Neural crest cell (in vitro differentiated cells): ENCODE measurements around the gene C10orf95. TPM values are rescaled to one million over a fixed set of nuclear protein-coding genes. Genes with fewer than 3 reads are reported as not detected.

Source experiments
- DNase-seq: peaks from one replicate; pipeline ENCODE4 v3.0.0; 2021; ENCODE audit warnings: low read depth, mixed read lengths, low spot score
- H3K27ac Mint-ChIP-seq: one replicate; pipeline ENCODE4 v1.8.0; 2021; ENCODE audit warnings: mild to moderate bottlenecking, mixed read lengths; ENCODE audit not compliant: unreplicated experiment
- H3K27me3 Mint-ChIP-seq: 2 replicates; pipeline ENCODE4 v1.8.0; 2021; ENCODE audit warnings: low read depth, mild to moderate bottlenecking, mixed read lengths
- H3K36me3 Mint-ChIP-seq: 2 replicates; pipeline ENCODE4 v1.8.0; 2021; ENCODE audit warnings: low read depth, mild to moderate bottlenecking, mixed read lengths
- H3K4me1 Mint-ChIP-seq: 2 replicates; pipeline ENCODE4 v1.8.0; 2021; ENCODE audit warnings: mixed read lengths
- H3K4me3 Mint-ChIP-seq: one replicate; pipeline ENCODE4 v1.8.0; 2021; ENCODE audit warnings: mild to moderate bottlenecking, mixed read lengths
- H3K9me3 Mint-ChIP-seq: 2 replicates; pipeline ENCODE4 v1.8.0; 2021; ENCODE audit warnings: mixed read lengths
- total RNA-seq: library from RNA; stranded (reverse); gene quantifications from 2 replicates; pipeline ENCODE4 v1.2.1, GENCODE V29; 2021
- TF ChIP-seq, protein P1 (sequence below): fragments of 200-600 bp; sonication (generic); conservative IDR thresholded peaks from 2 replicates; pipeline ENCODE4 v1.5.0; 2021; ENCODE audit warnings: antibody characterized with exemption, mild to moderate bottlenecking

C10orf95 gene
- total RNA-seq, 1 donor from 2014 or later: 0.21 TPM

DNA sequence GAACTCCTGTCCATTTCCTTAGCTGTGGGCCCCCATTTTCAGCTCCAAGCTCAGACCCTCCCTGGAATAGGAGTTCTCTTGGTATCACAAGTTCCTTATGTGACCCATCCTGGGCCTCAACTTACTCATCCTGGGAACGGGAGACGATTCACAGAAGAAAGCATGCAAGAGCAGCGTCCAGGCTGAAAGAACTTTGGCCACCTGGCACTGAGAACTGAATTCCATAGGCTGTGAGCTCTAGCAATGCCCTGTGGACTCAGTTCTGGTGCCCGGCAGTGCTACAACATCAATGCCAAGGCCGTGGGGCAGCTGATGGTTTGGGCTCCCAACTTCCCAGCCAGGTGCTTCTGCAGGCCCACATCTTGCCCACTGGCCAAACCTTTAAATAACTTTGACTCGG, 15.0 kb downstream of the C10orf95 start:
- Mint-ChIP-seq H3K4me3 (peak overlapping the region; percentile 74), H3K27me3 (peaks cover 11% of the 10 kb centered on the region), H3K9me3 (no peaks in the 10 kb centered on the region), H3K27ac (no peak overlapping the region), H3K36me3 (no peaks in the 10 kb centered on the region), H3K4me1 (peaks cover 52% of the 10 kb centered on the region)
- TF ChIP-seq, protein P1, sequence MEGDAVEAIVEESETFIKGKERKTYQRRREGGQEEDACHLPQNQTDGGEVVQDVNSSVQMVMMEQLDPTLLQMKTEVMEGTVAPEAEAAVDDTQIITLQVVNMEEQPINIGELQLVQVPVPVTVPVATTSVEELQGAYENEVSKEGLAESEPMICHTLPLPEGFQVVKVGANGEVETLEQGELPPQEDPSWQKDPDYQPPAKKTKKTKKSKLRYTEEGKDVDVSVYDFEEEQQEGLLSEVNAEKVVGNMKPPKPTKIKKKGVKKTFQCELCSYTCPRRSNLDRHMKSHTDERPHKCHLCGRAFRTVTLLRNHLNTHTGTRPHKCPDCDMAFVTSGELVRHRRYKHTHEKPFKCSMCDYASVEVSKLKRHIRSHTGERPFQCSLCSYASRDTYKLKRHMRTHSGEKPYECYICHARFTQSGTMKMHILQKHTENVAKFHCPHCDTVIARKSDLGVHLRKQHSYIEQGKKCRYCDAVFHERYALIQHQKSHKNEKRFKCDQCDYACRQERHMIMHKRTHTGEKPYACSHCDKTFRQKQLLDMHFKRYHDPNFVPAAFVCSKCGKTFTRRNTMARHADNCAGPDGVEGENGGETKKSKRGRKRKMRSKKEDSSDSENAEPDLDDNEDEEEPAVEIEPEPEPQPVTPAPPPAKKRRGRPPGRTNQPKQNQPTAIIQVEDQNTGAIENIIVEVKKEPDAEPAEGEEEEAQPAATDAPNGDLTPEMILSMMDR: no peak
- no peak for DNase-seq

DNA sequence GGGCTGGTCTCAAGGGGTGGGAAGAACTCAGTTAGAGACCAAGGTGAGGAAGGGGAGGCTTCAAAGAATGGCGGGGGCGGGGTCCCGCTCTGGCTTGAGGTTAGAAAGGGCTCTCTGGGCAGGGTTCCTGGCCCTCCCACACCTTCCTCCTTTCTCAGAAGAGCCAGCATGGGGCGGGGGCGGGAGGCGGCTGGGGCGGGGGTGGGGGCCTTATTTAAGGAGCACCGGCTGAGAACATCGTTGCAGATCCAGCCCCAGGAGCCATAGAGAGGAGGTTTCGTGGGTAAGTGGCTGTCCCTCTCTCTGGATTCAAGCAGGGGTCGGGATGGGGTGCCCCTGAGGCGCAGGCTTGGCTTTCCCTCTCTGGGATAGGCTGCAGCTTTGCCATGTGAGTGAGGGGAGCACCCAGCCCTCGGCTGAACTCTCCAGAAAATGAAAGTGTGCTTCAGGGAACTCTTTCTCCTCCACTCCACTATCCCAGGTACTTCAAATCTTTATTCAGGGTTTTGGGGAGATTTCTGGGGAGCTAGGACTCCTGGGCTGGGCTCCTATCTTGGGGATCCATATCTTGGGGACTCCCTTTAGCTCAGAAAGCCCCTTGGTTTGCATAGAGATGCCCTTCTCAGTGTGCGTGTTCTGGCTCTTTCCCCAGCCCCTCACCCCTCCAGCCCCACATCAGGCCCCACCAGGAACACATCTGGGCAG, 15.7 kb downstream of the C10orf95 start:
- peak overlapping the region; percentile 96 for H3K4me3 Mint-ChIP-seq
- no peaks in the 10 kb centered on the region for H3K9me3 Mint-ChIP-seq
- H3K4me1 Mint-ChIP-seq: peaks cover 52% of the 10 kb centered on the region
- no peak overlapping the region for H3K27ac Mint-ChIP-seq
- no peaks in the 10 kb centered on the region for H3K36me3 Mint-ChIP-seq
- peaks cover 11% of the 10 kb centered on the region for H3K27me3 Mint-ChIP-seq
- no peak for DNase-seq
- TF ChIP-seq, protein P1: no peak

DNA sequence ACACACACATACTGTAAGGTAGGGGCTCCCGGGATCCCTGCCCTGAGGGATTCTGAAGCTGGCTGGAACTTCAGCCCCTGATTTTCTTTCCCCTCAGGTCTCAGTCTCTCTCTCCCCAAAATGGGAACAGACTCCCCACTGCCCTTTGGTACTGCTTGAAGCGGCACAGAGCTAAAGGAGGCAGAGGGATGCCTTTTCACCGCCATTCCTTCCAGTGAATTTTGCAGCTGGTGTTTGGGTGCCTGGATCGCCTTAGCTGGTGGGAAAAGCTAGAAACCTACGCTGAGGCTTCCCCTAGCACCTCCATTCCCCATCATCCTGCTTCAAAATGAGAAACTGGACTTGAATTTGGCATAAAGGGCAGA, 16.2 kb downstream of the C10orf95 start:
- no peak overlapping the region for H3K27ac Mint-ChIP-seq
- H3K36me3 Mint-ChIP-seq: no peaks in the 10 kb centered on the region
- DNase-seq: no peak
- peaks cover 52% of the 10 kb centered on the region for H3K4me1 Mint-ChIP-seq
- H3K4me3 Mint-ChIP-seq: peak overlapping the region; percentile 96
- TF ChIP-seq, protein P1: no peak
- peaks cover 11% of the 10 kb centered on the region for H3K27me3 Mint-ChIP-seq
- H3K9me3 Mint-ChIP-seq: no peaks in the 10 kb centered on the region

DNA sequence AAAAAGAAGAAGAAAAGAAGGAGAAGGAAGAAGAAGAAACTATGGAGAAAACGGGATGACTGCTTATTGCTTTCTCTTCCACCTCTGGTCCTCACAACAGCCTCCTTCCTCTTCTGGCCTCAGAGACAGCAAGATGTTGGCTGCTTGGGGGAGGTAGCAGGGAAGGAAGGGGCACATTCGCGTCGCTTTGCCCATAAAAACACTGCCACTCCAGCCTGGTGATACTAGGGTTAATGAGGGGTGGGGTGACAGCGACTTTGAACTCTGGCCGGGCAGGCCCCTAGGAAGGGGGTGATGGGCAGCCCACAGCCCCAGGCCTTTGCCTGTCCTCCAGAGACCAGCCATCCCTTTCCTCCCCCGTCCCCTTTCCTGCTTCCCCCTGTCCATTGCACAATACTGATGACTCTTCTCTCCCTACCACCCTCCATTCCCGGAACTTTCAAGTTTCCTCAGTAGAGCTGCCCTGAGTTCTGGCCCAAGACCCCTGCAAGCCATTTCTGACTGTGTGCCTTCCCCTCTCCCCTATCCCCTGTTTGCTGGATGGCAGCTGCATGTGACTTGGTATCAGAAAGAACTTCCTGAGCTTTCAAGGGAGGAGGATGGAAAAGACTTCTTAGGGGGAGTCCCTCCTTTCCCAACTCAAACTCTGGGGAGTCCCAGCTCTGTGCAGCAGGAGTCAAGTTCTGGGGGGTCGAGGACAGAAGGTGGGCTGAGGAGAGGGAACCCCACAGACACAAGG, 16.8 kb downstream of the C10orf95 start:
- Mint-ChIP-seq H3K27me3 (peaks cover 11% of the 10 kb centered on the region), H3K4me3 (peak overlapping the region; percentile 96), H3K27ac (no peak overlapping the region), H3K9me3 (no peaks in the 10 kb centered on the region), H3K36me3 (no peaks in the 10 kb centered on the region), H3K4me1 (peaks cover 52% of the 10 kb centered on the region)
- no peak for DNase-seq
- TF ChIP-seq, protein P1: no peak

DNA sequence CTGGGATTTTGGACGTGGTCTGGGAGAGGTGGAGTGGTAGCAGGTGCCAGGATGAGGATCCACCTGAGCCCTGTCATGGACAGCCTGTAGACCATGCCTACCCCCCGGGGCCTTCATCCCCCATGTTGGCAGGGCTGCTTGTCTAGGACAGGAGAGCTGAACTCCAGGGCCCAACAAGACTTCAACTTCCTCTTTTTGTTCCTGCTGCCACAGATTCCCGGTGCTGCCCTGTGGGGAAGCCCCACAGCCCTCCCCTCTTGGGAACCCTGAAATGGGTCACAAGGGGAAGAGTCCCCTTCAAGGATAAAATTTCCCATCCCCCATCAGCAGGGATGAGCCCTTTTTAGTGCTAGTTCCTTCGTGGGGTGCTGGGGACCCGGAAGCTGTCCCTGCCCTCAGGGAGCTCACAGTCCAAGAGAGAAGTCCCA, 17.7 kb downstream of the C10orf95 start:
- TF ChIP-seq, protein P1: no peak
- Mint-ChIP-seq H3K36me3 (no peaks in the 10 kb centered on the region), H3K4me3 (peak overlapping the region; percentile 96), H3K27me3 (peaks cover 11% of the 10 kb centered on the region), H3K27ac (no peak overlapping the region), H3K4me1 (peaks cover 58% of the 10 kb centered on the region), H3K9me3 (no peaks in the 10 kb centered on the region)
- DNase-seq: no peak
